ENCODE data around the gene STX16.

STX16 gene

GRCh38 chr20:58716476-58717277 lies 65.6 kb downstream of the STX16 start:
- no peak for TF ChIP-seq CTCF (IDR thresholded peaks at IDR 0.05; ENCODE audit: insufficient read depth, low read depth, low read length, missing control alignments)
- DNase-seq (ENCODE audit: low read depth): no peak
- no peak overlapping the region for H3K4me3 ChIP-seq (ENCODE audit: low read length)

- no peak for TF ChIP-seq CTCF (IDR thresholded peaks at IDR 0.05; ENCODE audit: insufficient read depth, low read depth, low read length, missing control alignments)
- no peak overlapping the region for H3K4me3 ChIP-seq (ENCODE audit: low read length)
- DNase-seq (ENCODE audit: low read depth): no peak
These were observed 66.4 kb downstream of the STX16 start for GRCh38 chr20:58717278-58718091.

DNA sequence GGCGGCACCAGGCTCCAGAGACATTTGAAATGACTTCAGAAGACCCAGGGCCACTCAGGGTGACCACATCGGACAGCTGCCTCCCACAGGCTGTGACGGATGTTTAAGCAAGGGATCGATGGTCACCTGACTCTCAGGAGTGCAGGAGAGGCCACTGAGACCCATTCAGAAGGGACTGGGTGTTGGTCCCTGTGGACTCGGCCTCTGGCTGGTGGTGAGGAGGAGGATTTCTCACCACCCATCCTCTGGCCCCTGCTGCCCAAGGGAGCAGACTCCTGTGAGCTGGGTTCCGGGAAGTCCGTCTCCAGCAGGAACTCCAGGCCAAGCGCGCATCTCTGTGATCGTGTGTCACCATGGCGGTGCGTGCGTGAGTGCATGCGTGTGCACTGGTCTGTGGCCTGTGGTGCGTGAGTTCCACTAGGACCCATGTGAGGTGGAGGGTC lies 67.1 kb downstream of the STX16 start:
- no peak for DNase-seq (ENCODE audit: low read depth)
- no peak overlapping the region for H3K4me3 ChIP-seq (ENCODE audit: low read length)
- TF ChIP-seq CTCF (IDR thresholded peaks at IDR 0.05; ENCODE audit: insufficient read depth, low read depth, low read length, missing control alignments): no peak

DNA sequence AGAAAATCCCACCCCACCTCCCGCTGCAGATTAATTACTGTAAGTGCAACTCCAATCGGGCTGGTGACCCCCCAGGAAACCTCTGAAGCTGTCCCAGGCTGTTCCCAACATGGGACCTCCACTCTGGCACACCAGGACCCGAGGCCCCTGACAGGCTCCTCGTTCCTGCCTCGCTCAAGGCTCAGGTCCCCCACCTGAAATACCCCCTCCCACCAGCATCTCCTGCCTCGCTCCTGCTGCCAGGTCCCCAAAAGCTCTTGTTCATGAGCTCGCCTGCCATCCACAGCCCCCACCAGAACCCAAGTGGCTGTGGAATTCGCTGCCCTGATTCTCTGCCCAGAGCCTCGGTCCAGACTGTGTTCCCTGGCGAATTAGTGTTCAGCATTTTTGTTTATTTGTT lies 67.6 kb downstream of the STX16 start:
- no peak overlapping the region for H3K4me3 ChIP-seq (ENCODE audit: low read length)
- no peak for TF ChIP-seq CTCF (IDR thresholded peaks at IDR 0.05; ENCODE audit: insufficient read depth, low read depth, low read length, missing control alignments)
- DNase-seq (ENCODE audit: low read depth): no peak

- TF ChIP-seq CTCF (IDR thresholded peaks at IDR 0.05; ENCODE audit: insufficient read depth, low read depth, low read length, missing control alignments): no peak
- DNase-seq (ENCODE audit: low read depth): no peak
- H3K4me3 ChIP-seq (ENCODE audit: low read length): no peak overlapping the region
These were observed 68.2 kb downstream of the STX16 start for GRCh38 chr20:58719258-58719657.

DNA sequence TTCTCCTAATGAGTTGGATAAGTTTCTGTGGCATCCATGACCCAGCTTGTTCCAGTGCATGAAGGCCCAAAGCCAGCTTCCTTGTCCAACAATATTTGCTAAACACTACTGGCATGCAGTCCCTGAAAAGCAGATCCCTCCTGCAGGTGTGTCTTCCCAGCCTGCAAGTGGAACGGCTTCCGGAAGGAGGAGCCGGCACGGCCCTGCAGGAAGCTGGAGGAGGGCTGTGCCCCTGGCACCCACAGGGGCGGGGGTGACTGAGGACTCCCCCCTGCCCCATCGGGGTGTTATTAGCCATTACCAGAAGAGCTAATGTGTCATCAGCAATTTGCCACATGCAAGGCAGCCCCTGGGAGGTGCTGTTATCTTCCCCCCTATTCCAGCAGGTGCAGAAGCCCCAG lies 68.9 kb downstream of the STX16 start:
- TF ChIP-seq CTCF (IDR thresholded peaks at IDR 0.05; ENCODE audit: insufficient read depth, low read depth, low read length, missing control alignments): no peak
- H3K4me3 ChIP-seq (ENCODE audit: low read length): no peak overlapping the region
- DNase-seq (ENCODE audit: low read depth): no peak
